Fibroblast of skin of right quadriceps (primary cell): ENCODE results near the gene ISY1.
A peak's percentile ranks its signal among the peaks of the same experiment; 100 is the strongest.
"Not testable (repeated sequence)": the region's sequence is repeated elsewhere in the genome, so short reads cannot be mapped to it uniquely, and the experiment has no call there.

ENCODE experiments used
- DNase-seq: peaks from one replicate; pipeline ENCODE4 v3.0.0-alpha.2; 2013

Gene ISY1

GRCh38 chr3:129120254-129121004 lies 40.4 kb downstream of the ISY1 start:
- peak; percentile 91 for DNase-seq

- no peak for DNase-seq
These were observed 41.3 kb downstream of the ISY1 start for GRCh38 chr3:129119365-129120100.

GRCh38 chr3:129118745-129119144 lies 42.1 kb downstream of the ISY1 start:
- no peak for DNase-seq

- DNase-seq, result no peak
These were observed 43.7 kb downstream of the ISY1 start for GRCh38 chr3:129117134-129117533.

GRCh38 chr3:129116482-129116946 lies 44.3 kb downstream of the ISY1 start:
- no peak for DNase-seq

GRCh38 chr3:129114455-129114854 lies 46.4 kb downstream of the ISY1 start:
- no peak for DNase-seq

- peak; percentile 46 for DNase-seq
These were observed 48.4 kb downstream of the ISY1 start for GRCh38 chr3:129112308-129113052.

- DNase-seq, result not testable (repeated sequence)
These were observed 49.6 kb downstream of the ISY1 start for GRCh38 chr3:129111076-129111780.

GRCh38 chr3:129107793-129108192 lies 53.1 kb downstream of the ISY1 start:
- DNase-seq, result no peak

GRCh38 chr3:129106866-129107565 lies 53.8 kb downstream of the ISY1 start:
- DNase-seq, result no peak

GRCh38 chr3:129106320-129106719 lies 54.5 kb downstream of the ISY1 start:
- no peak for DNase-seq

GRCh38 chr3:129105862-129106261 lies 55.0 kb downstream of the ISY1 start:
- DNase-seq, result no peak

GRCh38 chr3:129104498-129105079 lies 56.3 kb downstream of the ISY1 start:
- DNase-seq, result no peak

- no peak for DNase-seq
These were observed 56.8 kb downstream of the ISY1 start for GRCh38 chr3:129104051-129104450.

- DNase-seq, result no peak
These were observed 57.6 kb downstream of the ISY1 start for GRCh38 chr3:129103296-129103695.

- DNase-seq, result no peak
These were observed 59.3 kb downstream of the ISY1 start for GRCh38 chr3:129101370-129102138.

- DNase-seq, result no peak
These were observed 60.6 kb downstream of the ISY1 start for GRCh38 chr3:129100274-129100673.

GRCh38 chr3:129095285-129095684 lies 65.6 kb downstream of the ISY1 start:
- DNase-seq, result no peak

- DNase-seq, result not testable (repeated sequence)
These were observed 72.6 kb downstream of the ISY1 start for GRCh38 chr3:129088312-129088711.

GRCh38 chr3:129087904-129088303 lies 73.0 kb downstream of the ISY1 start:
- DNase-seq, result peak; percentile 14

GRCh38 chr3:129087138-129087702 lies 73.6 kb downstream of the ISY1 start:
- peak; percentile 5 for DNase-seq
